GM12878 (cell line): ENCODE measurements around the gene LLCFC1. TPM values are rescaled to one million over a fixed set of nuclear protein-coding genes. Genes with fewer than 3 reads are reported as not detected.

Experiments
- ATAC-seq: fragments of 200-7000 bp; cut with Tn5 transposase; 3 replicates; pipeline ENCODE4 v1.9.1; 2020; ENCODE audit warnings: mild to moderate bottlenecking, moderate library complexity
- BruUV-seq: library from RNA; stranded (reverse); fragments of 400-500 nt; replicated peaks from 2 replicates; lab custom pipeline; 2021; lab: Mats Ljungman, UMichigan
- CTCF ChIA-PET: fragments of 300-600 bp; sonication (Branson Sonifier 250); formaldehyde crosslinking; extraction: SDS; loops from one replicate; lab custom pipeline; 2021; ENCODE audit warnings: inconsistent platforms; lab: Yijun Ruan, JAX
- POLR2A ChIA-PET: fragments of 350-600 bp; formaldehyde crosslinking; extraction: SDS; loops from one replicate; lab custom pipeline; 2021; ENCODE audit warnings: inconsistent platforms; lab: Charles Lee
- RAD21 ChIA-PET: fragments of 300-600 bp; sonication (Branson Sonifier 250); formaldehyde crosslinking; loops from one replicate; lab custom pipeline; 2023; ENCODE audit warnings: antibody characterized with exemption; ENCODE audit not compliant: unreplicated experiment; lab: Charles Lee
- SMC1A ChIA-PET: fragments of 300-600 bp; sonication (Branson Sonifier 250); formaldehyde crosslinking; loops from one replicate; lab custom pipeline; 2023; ENCODE audit not compliant: unreplicated experiment, uncharacterized antibody; lab: Charles Lee
- DNase-seq: peaks from one replicate; pipeline ENCODE4 v3.0.0-alpha.2; 2011; ENCODE audit warnings: low read depth, low spot score
- FAIRE-seq: peaks from 3 replicates; lab custom pipeline; 2011; peaks lifted over from hg19 to GRCh38; lab: Jason Lieb, UNC
- H2AFZ ChIP-seq: 2 replicates; pipeline ENCODE4 v1.6.0; 2011; ENCODE audit warnings: low read depth, low read length, control low read depth; ENCODE audit not compliant: control insufficient read depth
- H3K27ac ChIP-seq: 2 replicates; pipeline ENCODE4 v1.5.1; 2011; ENCODE audit warnings: control low read depth; ENCODE audit not compliant: control insufficient read depth, insufficient read depth
- H3K27me3 ChIP-seq, 2 experiments: replicated peaks in 1 of 2; 2 replicates each; pipeline versions ENCODE4 v1.6.0 to v1.6.1; 2011; ENCODE audit warnings: low read length in 1 of 2; ENCODE audit not compliant: control insufficient read depth in 2 of 2, insufficient read depth in 2 of 2
- H3K36me3 ChIP-seq, 2 experiments: 2 replicates each; pipeline ENCODE4 v1.5.1; 2011; ENCODE audit warnings: low read length in 1 of 2; ENCODE audit not compliant: control insufficient read depth in 2 of 2, insufficient read depth in 2 of 2
- H3K4me1 ChIP-seq: 2 replicates; pipeline ENCODE4 v1.6.1; 2011; ENCODE audit warnings: mild to moderate bottlenecking, low read length, moderate library complexity, mixed read lengths; ENCODE audit not compliant: control insufficient read depth, insufficient read depth
- H3K4me2 ChIP-seq: 2 replicates; pipeline ENCODE4 v1.6.0; 2011; ENCODE audit warnings: control low read depth; ENCODE audit not compliant: control insufficient read depth, insufficient read depth
- H3K4me3 ChIP-seq: fragments of 200-600 bp; sonication (generic); 2 replicates; pipeline ENCODE4 v1.5.1; 2016
- H3K79me2 ChIP-seq: 2 replicates; pipeline ENCODE4 v1.6.0; 2011; ENCODE audit warnings: low read length; ENCODE audit not compliant: control insufficient read depth, insufficient read depth
- H3K9ac ChIP-seq: 2 replicates; pipeline ENCODE4 v1.8.0; 2011; ENCODE audit warnings: low read length, control low read depth, mixed read lengths; ENCODE audit not compliant: control insufficient read depth, insufficient read depth
- H3K9me3 ChIP-seq: replicated peaks from 3 replicates; pipeline ENCODE4 v1.5.1; 2011; ENCODE audit warnings: mild to moderate bottlenecking, low read length; ENCODE audit not compliant: control insufficient read depth, insufficient read depth
- H4K20me1 ChIP-seq: 2 replicates; pipeline ENCODE4 v1.6.0; 2011; ENCODE audit not compliant: control insufficient read depth, insufficient read depth
- CTCF ChIP-seq, 3 experiments: IDR thresholded peaks in 2 of 3; conservative IDR thresholded peaks in 1 of 3; 2 replicates each; pipeline ENCODE4 v1.5.1; 2011; ENCODE audit warnings: low read depth in 3 of 3, low read length in 3 of 3, mild to moderate bottlenecking in 3 of 3, control low read depth in 2 of 3, moderate library complexity in 2 of 3, inconsistent platforms in 1 of 3, mixed read lengths in 1 of 3; ENCODE audit not compliant: control insufficient read depth in 2 of 3, insufficient read depth in 1 of 3; ENCODE audit errors: extremely low read depth in 1 of 3
- GATAD2B ChIP-seq: fragments of 450-650 bp; conservative IDR thresholded peaks from 2 replicates; pipeline ENCODE4 v1.6.1; 2017; ENCODE audit warnings: low read depth, mild to moderate bottlenecking, moderate library complexity
- PAX5 ChIP-seq: IDR thresholded peaks from 2 replicates; pipeline ENCODE4 v1.6.1; 2011; ENCODE audit warnings: low read depth, low read length, borderline replicate concordance
- RELB ChIP-seq: fragments of 450-650 bp; IDR thresholded peaks from 2 replicates; pipeline ENCODE4 v1.6.1; 2017; ENCODE audit warnings: low read depth, mild to moderate bottlenecking, moderate library complexity
- ZNF384 ChIP-seq: IDR thresholded peaks from 2 replicates; pipeline ENCODE4 v1.6.1; 2012; ENCODE audit warnings: low read depth, mild to moderate bottlenecking, low read length, improper control_type of control experiment, borderline replicate concordance
- ZNF687 ChIP-seq: fragments of 450-650 bp; IDR thresholded peaks from 2 replicates; pipeline ENCODE4 v1.6.1; 2017; ENCODE audit warnings: mild to moderate bottlenecking, moderate library complexity
- WGBS: methylation state at CpG from one replicate; pipeline ENCODE4 v1.1.6; 2016; ENCODE audit warnings: low lambda C conversion rate; ENCODE audit not compliant: insufficient replicate concordance, insufficient coverage; ENCODE audit errors: missing lambda C conversion rate; 5-methylcytosine and 5-hydroxymethylcytosine counted together
- in situ Hi-C: fragments of 300-500 bp; cut with MboI; formaldehyde crosslinking; loops from 9 replicates; pipeline ENCODE4 v1.14.3; 2018; ENCODE audit warnings: mixed read lengths
- intact Hi-C: fragments of 100-400 bp; cut with micrococcal nuclease; formaldehyde crosslinking; loops from one replicate; pipeline ENCODE4 v1.14.2; 2022; ENCODE audit not compliant: unreplicated experiment
- polyA plus RNA-seq, 11 experiments: library from polyadenylated mRNA; depleted of rRNA in 4 of 11; unstranded in 6 of 11; stranded (reverse) in 5 of 11; fragments of >200 nt; fragmentation: Nextera tagmentation in 4 of 11; fragmentation: Illumina TruSeq in 1 of 11; extraction: Ambion mirVana in 4 of 11; extraction: Trizol in 1 of 11; gene quantifications; 1 replicate in 1 of 11; 2 replicates in 10 of 11; pipeline versions ENCODE4 v1.2.1 to v1.2.3, GENCODE V29; 2011 to 2016; ENCODE audit warnings: inconsistent platforms in 2 of 11, missing spikeins in 2 of 11, low read depth in 1 of 11
- total RNA-seq, 4 experiments: library from RNA; depleted of rRNA in 3 of 4; stranded (reverse); fragments of >200 nt in 3 of 4; fragmentation: Illumina TruSeq in 1 of 4; extraction: Trizol in 1 of 4; gene quantifications; 2 replicates each; pipeline versions ENCODE4 v1.2.1 to v1.2.3, GENCODE V29; 2013 to 2021

The LLCFC1 gene
- total and polyA plus RNA-seq, 10 of the 15 experiments (the other 5 are each of a cell fraction or from before 2014, with no cell fraction given): not detected

- H3K9ac ChIP-seq: no peak overlapping the region
- H3K27me3 ChIP-seq: no peaks in the 10 kb centered on the region; a peak in 3 of 4 replicates
- WGBS: 31% methylated on average over 12 of the region's 12 CpGs
- in situ Hi-C loops: no loop called here
- no peak overlapping the region for H3K4me2 ChIP-seq
- BruUV-seq: no TSS peak
- no peak overlapping the region for H3K4me3 ChIP-seq
- H3K36me3 ChIP-seq: no peaks in the 10 kb centered on the region
- H2AFZ ChIP-seq: no peak overlapping the region
- RAD21 ChIA-PET: no interaction called here
- no peaks in the 10 kb centered on the region for H4K20me1 ChIP-seq
- TF ChIP-seq CTCF (IDR thresholded peaks at IDR 0.05 in 2 of 3, conservative IDR thresholded peaks at IDR 0.05 in 1 of 3; ENCODE audit: control insufficient read depth in 2 of 3, extremely low read depth in 1 of 3, insufficient read depth in 1 of 3, low read depth in 3 of 3, low read length in 3 of 3): peak in 2 of 3 experiments; percentile 17 to 21; a peak in 1 of 6 replicates
- TF ChIP-seq GATAD2B: no peak
- intact Hi-C loops: no loop called here
- H3K4me1 ChIP-seq: no peaks in the 10 kb centered on the region
- peak; percentile 36; the same call in 1 of the 3 replicates for ATAC-seq
- H3K27ac ChIP-seq: no peak overlapping the region
- no peaks in the 10 kb centered on the region; the same call in 2 of the 3 replicates for H3K9me3 ChIP-seq
- SMC1A ChIA-PET: no interaction called here
- POLR2A ChIA-PET: no interaction called here
- no peak for FAIRE-seq
- CTCF ChIA-PET: interaction anchor here (1.6 kb wide), 1 partner anchor 30 kb away, joined by 4 read pairs; no protein-coding TSS in a partner anchor
- no peak for DNase-seq
- no peaks in the 10 kb centered on the region for H3K79me2 ChIP-seq
Measured at GRCh38 chr7:142925413-142925812, 13.9 kb upstream of the LLCFC1 start.

- intact Hi-C loops (no loop called here), in situ Hi-C loops (no loop called here)
- CTCF ChIA-PET: interaction anchor here (0.6 to 1.6 kb wide), 2 partner anchors 29 to 73 kb away, joined by 3 to 4 read pairs; no protein-coding TSS in a partner anchor
- no TSS peak for BruUV-seq
- DNase-seq (no peak), FAIRE-seq (no peak), ATAC-seq (no peak)
- RAD21 ChIA-PET: no interaction called here
- Histone ChIP-seq H3K27ac (no peak overlapping the region), H2AFZ (no peak overlapping the region), H3K9ac (no peak overlapping the region), H3K9me3 (no peaks in the 10 kb centered on the region; the same call in 2 of the 3 replicates), H3K4me1 (no peaks in the 10 kb centered on the region), H4K20me1 (no peaks in the 10 kb centered on the region), H3K4me3 (no peak overlapping the region), H3K79me2 (no peaks in the 10 kb centered on the region), H3K27me3 (no peaks in the 10 kb centered on the region; a peak in 3 of 4 replicates), H3K4me2 (no peak overlapping the region), H3K36me3 (no peaks in the 10 kb centered on the region)
- SMC1A ChIA-PET: no interaction called here
- 7% methylated on average over 7 of the region's 7 CpGs for WGBS
- POLR2A ChIA-PET: no interaction called here
- TF ChIP-seq ZNF384: no peak
- TF ChIP-seq ZNF687: no peak
- TF ChIP-seq PAX5: no peak
- no peak for TF ChIP-seq RELB
Measured at GRCh38 chr7:142927085-142927745, 12.1 kb upstream of the LLCFC1 start.
